Activated naive CD4-positive, alpha-beta T cell treated with anti-CD3 and anti-CD28 coated beads, Interleukin-2, amount 50 U/mL, for 72 hours (primary cell): Measurements from ENCODE around the gene SIRPA. TPM values are rescaled to one million over a fixed set of nuclear protein-coding genes. Genes with fewer than 3 reads are reported as not detected.
A peak's percentile ranks its signal among the peaks of the same experiment; 100 is the strongest.

Source experiments
- ATAC-seq, 2 donors: fragments of 150-1000 bp; cut with Tn5 transposase; 2 replicates each; pipeline ENCODE4 v1.10.0; 2021; ENCODE audit warnings: mild to moderate bottlenecking in 2 of 2, moderate library complexity in 2 of 2
- DNase-seq, 2 donors: peaks; one replicate each; pipeline ENCODE4 v3.0.0; 2021 to 2022; ENCODE audit warnings: low spot score in 2 of 2
- H3K27ac Mint-ChIP-seq, 2 donors: one replicate each; pipeline ENCODE4 v1.8.0; 2022; ENCODE audit warnings: mild to moderate bottlenecking in 2 of 2, mixed read lengths in 2 of 2
- H3K36me3 Mint-ChIP-seq, 2 donors: one replicate each; pipeline ENCODE4 v1.8.0; 2022; ENCODE audit warnings: mixed read lengths in 2 of 2
- H3K9me3 Mint-ChIP-seq, 2 donors: one replicate each; pipeline ENCODE4 v1.8.0; 2022; ENCODE audit warnings: mixed read lengths in 2 of 2
- total RNA-seq, 2 donors: library from RNA; stranded (reverse); gene quantifications; one replicate each; pipeline ENCODE4 v1.2.3, GENCODE V29; 2022

SIRPA gene
- under 1 TPM in 1 of 2 donors, not detected in 1; 0.12 TPM for total RNA-seq

DNA sequence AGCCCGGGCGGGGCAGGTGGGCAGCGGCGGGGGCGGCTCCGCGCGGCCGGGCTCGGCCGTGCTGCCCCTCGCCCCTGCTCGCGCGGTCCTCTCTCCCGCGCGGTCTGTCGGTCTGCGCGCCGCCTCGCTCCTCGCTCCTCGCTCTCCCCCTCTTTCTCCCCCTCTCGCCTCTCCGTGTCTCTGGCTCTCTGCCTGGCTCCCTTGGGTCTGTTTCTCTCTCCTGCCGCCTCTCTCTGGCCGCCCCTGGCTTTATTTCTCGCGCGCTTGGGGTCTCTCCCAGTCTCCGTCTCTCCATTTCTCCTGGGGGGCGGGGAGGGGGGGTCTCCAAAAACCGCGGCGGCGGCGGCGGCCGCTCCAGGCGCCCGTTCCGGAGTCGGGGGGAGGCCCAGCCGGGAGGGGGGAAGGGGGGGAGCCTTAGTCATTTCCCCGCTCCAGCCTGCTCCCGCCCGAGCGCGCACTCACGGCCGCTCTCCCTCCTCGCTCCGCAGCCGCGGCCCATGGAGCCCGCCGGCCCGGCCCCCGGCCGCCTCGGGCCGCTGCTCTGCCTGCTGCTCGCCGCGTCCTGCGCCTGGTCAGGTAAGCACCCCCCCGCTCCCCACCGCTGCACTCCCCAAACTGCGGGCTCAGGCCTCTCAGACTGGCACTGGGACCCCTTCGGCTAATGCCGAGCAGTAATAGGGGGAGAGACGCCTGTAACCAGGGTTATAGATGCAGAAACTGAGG, at the start of gene SIRPA:
Gene SIRPA (plus strand): TSS at position 457 of the 723 bp plus-strand sequence. CDS start 41 bp downstream, at position 498.
- ATAC-seq = peak; percentile 22 to 51
- no peak for DNase-seq

DNA sequence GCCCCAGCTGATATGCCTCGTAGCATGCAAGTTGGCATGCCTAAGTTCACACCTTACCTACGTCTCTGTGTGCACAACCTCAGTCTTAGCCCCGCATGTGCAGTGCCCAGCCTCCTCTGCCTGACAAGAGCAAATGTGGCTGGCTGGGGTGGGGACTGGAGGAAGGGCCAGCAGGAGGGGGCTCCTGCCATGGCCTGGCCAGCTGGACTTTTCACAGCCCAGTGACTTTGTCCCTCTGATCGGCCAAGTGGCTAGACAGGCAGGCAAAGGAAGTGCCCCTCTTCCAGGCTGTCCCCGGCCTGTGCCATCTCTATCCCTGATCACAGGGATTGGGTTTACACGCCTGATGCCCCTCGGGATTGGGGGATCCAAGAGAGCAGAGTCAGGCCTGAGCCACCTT, 49.5 kb upstream of the SIRPA start:
- H3K36me3 Mint-ChIP-seq = peaks cover 0 to 4% of the 10 kb centered on the region in 2 donors
- no peak for ATAC-seq
- H3K27ac Mint-ChIP-seq = no peak overlapping the region

More for the DNA sequence above, at the start of gene SIRPA:
- Mint-ChIP-seq H3K9me3 (no peaks in the 10 kb centered on the region), H3K36me3 (no peaks in the 10 kb centered on the region), H3K27ac (no peak within 1 kb of the TSS)

DNA sequence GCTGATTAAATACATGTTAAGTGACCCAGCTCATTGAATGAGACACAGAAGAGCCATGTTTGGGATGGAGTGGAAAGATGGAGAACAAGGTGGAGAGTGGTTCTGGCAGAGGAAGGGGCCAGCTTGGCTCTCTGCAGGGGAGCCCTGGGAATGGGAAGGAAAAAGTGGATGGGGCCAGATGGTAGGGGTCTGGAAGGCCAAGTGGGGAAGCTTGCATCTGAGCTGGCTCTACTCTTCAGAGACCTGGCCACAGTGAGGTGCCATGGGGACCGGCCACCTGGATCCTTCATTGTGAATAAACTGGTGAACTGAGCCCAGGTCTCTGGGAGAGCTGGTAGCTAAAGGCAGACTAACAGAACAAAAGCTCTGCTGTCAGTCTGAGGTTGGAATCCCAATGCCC, 48.9 kb upstream of the SIRPA start:
- Mint-ChIP-seq H3K27ac (no peak overlapping the region), H3K9me3 (peaks cover 7 to 11% of the 10 kb centered on the region in 2 donors), H3K36me3 (peaks cover 0 to 4% of the 10 kb centered on the region in 2 donors)
- DNase-seq = no peak
- no peak for ATAC-seq

More for the DNA sequence above, 49.5 kb upstream of the SIRPA start:
- no peak for DNase-seq
- peaks cover 7 to 11% of the 10 kb centered on the region in 2 donors for H3K9me3 Mint-ChIP-seq

DNA sequence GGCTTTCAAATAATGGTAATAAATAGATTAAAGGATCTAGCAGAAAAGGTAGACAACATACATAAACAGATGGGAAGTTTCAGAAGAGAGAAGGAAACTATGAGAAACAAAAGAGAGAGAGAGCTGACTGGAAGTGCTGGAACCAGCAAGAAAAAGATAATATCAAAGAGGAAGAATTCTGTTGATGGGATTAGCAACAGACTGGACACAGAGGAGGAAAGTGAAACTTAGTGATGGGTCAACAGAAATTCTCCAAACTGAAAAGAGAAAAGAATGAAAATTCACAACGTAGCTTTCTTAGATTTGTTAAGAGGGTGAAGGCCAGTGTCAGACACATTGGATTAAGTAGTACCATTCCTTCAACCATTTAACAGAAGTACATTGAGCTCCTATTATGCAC, 48.3 kb upstream of the SIRPA start:
- peaks cover 0 to 4% of the 10 kb centered on the region in 2 donors for H3K36me3 Mint-ChIP-seq
- ATAC-seq = no peak
- no peak for DNase-seq
- no peak overlapping the region for H3K27ac Mint-ChIP-seq
- H3K9me3 Mint-ChIP-seq = peaks cover 7 to 11% of the 10 kb centered on the region in 2 donors

DNA sequence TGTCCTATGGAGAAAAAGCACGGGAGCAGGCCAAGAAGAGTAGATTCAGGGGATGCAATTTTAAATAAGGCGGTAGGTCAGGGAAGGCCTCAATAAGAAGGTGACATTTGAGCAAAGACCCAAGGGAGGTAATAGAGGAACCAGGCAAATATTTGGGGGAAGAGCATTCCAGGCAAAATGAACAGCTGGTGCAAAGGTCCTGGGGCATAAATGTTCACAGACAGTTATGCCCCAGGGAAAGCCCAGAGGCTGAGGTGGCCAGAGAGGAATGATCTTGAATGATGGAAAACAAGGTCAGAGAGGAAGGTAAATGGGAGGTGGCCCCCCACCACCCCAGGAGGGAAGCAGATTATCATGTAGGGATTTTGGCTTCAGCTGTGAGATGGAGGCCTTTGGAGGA, 47.4 kb upstream of the SIRPA start:
- Mint-ChIP-seq H3K27ac (no peak overlapping the region), H3K9me3 (peaks cover 7 to 11% of the 10 kb centered on the region in 2 donors), H3K36me3 (peaks cover 0 to 4% of the 10 kb centered on the region in 2 donors)
- DNase-seq (no peak), ATAC-seq (no peak)

DNA sequence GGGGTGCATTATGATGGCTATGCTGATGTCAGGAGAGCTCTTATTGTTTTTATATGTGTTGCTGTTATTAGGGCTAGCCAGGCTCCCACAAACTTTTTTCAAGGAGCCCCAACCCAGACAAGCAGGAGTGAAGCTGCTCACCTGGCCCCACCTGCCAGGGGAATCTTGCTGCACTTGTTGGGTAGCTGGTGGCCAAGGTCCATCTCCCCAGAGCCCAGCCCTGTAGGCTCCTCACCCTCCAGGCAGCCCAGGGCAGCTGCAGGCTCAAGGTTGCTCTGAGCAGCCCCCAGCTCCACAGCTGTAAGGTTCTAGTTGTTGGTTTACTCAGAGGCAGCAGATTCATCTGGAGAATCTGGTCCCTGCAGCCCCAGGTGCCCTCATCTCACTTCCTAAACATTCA, 46.8 kb upstream of the SIRPA start:
- H3K27ac Mint-ChIP-seq = no peak overlapping the region
- peaks cover 7 to 11% of the 10 kb centered on the region in 2 donors for H3K9me3 Mint-ChIP-seq
- DNase-seq (no peak), ATAC-seq (no peak)
- H3K36me3 Mint-ChIP-seq = peaks cover 0 to 4% of the 10 kb centered on the region in 2 donors

DNA sequence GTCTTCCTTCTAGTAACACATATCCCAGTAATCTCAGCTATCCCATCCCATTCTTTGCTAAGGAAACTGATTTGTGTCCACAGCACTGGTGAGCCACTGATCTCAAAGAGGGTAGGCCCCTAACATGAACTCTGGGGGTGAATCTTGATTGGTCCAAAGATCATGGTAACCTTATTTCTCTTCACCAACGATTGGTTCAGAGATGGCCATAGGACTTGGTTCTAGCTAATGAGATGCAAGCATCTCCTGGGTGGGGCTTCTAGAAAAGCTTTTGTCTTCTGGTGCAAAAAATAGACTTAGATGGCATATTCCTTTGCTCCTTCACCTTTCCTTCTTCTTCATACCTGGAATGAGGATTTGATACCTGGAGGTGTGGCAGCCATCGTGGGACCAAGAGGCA, 43.8 kb upstream of the SIRPA start:
- Mint-ChIP-seq H3K9me3 (peaks cover 4 to 11% of the 10 kb centered on the region in 2 donors), H3K36me3 (no peaks in the 10 kb centered on the region), H3K27ac (no peak overlapping the region)
- no peak for ATAC-seq
- no peak for DNase-seq

DNA sequence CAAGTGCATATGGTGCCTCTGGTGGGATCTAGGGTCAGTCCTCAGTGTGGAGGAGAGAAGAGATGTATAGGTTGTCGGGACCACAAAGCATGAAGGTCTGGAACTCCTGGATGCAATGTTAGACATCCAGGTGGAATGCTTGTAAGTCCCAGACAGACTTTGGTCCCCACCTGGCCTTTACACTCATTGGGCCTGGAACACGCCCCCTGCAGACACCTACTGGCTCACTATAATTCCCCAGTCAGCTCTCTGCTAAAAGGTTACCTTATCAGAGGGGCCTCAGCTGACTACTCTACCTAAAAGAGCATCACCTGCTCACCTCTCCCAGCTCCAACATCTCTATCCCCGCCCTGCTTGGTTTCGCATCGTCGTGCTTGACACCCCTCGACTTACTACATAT, 41.7 kb upstream of the SIRPA start:
- no peaks in the 10 kb centered on the region for H3K36me3 Mint-ChIP-seq
- no peak for DNase-seq
- H3K27ac Mint-ChIP-seq = no peak overlapping the region
- ATAC-seq = no peak
- H3K9me3 Mint-ChIP-seq = no peaks in the 10 kb centered on the region

DNA sequence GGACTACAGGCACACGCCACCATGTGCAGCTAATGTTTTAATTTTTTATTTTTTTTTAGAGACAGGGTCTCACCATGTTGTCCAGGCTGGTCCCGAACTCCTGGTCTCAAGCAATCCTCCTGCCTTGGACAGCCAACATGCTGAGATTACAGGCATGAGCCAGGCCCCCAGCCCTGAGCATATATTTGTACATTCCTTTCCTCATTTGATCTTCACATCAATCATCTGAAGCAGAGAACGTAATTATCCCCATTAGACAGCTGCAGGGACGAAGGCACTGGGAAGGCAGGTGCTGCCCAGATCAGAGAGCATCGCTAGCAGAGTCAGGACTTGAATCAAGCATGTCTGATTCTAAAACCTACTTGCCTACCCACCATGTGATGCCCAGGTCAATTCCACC, 41.0 kb upstream of the SIRPA start:
- H3K36me3 Mint-ChIP-seq = no peaks in the 10 kb centered on the region
- ATAC-seq (no peak), DNase-seq (no peak)
- H3K9me3 Mint-ChIP-seq = no peaks in the 10 kb centered on the region
- no peak overlapping the region for H3K27ac Mint-ChIP-seq

DNA sequence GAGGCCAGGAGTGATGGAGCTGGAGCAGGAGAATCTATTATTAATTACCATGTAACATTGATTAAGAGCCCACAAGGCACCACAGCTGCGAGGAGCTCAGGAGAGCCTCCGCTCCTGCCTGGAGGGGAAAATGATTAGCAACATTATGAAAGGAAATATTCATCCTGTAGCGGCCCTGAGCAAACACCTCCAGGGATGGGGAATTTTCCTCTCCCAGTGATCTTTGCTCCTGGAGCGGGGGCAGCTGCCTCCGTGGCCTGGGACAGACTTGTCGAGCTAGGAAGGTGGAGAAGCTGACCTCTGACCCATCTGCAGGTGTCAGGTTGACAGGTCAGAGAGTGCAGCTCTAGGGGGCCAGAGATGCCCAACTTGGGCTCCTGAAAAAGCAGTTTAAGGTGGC, 40.1 kb upstream of the SIRPA start:
- no peaks in the 10 kb centered on the region for H3K9me3 Mint-ChIP-seq
- ATAC-seq (no peak), DNase-seq (no peak)
- no peaks in the 10 kb centered on the region for H3K36me3 Mint-ChIP-seq
- no peak overlapping the region for H3K27ac Mint-ChIP-seq

DNA sequence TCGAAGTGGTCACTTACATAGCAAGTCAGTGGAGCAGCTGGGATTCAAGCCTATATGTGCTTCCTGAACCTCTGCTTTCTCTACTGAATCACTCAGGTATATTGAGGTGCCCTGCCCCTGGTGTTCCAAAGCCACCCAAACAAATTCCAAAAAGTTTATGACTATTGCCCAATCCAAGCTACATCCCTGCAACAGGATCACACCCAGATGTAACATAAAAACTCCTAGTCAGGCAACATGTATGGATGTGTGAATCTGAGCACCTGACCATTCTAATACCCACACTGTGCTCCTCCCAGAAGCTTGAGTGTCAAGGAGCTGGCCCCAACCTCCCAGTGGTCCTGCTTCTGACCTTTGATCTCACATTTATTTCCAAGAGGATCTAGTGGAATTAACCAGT, 39.5 kb upstream of the SIRPA start:
- Mint-ChIP-seq H3K27ac (no peak overlapping the region), H3K9me3 (no peaks in the 10 kb centered on the region), H3K36me3 (no peaks in the 10 kb centered on the region)
- DNase-seq (no peak), ATAC-seq (no peak)

DNA sequence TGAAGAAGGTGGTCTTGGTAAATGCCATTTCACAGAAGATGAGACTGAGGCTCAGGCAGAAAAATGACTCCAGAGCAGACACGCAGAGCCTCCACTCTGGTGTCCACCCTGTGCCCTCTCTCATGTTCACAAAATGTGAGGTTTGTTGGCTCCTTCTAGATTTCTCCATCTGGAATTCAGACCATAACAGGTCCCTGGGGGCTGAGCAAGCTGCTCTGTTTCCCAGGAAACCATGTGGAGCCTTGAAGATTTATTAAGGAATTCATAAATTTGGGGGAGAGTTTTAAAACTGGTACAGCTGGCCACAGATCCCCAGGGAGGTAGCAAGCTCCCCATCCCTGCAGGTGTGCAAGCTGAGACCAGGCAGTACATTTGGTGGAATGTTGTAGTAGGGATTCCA, 38.8 kb upstream of the SIRPA start:
- no peak for ATAC-seq
- no peak for DNase-seq
- no peaks in the 10 kb centered on the region for H3K9me3 Mint-ChIP-seq
- H3K27ac Mint-ChIP-seq = no peak overlapping the region
- no peaks in the 10 kb centered on the region for H3K36me3 Mint-ChIP-seq

DNA sequence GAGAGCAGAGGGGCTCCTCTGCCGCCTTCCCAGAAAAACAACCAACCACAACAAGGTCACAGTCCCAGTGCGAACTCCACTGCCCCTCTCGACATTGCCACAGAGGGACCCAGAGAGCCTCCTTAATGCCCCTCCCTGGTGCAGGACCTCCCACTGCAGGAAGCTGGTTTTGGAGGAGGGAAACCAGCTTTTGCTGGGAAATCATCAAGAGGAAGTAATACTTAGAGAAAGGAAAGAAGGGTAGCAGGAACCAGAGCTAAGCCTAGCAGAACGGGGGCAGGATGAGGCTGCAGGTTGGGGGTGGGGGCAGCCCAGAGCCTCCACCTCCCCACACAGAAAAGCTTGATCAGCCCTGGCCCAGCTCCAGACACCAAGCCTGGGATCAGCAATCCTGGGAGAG, 37.7 kb upstream of the SIRPA start:
- Mint-ChIP-seq H3K36me3 (no peaks in the 10 kb centered on the region), H3K27ac (no peak overlapping the region), H3K9me3 (no peaks in the 10 kb centered on the region)
- ATAC-seq (no peak), DNase-seq (no peak)

DNA sequence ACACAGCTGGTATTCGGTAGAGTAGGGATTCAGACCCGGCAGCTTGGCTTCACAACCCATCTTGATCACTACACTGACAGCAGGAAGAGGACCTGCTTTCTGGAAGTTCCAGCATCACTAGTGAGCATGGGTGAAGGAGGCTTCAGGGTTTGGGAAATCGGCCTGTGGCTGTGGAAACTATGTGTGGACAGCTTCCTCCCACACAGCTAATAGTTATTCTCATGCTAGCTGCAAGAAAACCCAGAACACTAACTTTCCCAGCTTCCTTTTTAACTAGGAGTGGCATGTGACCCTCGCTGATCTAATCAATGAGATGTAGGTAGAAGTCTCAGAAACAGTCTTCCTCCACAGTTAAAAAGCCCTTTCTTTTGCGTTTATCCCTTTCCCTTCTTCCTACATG, 36.3 kb upstream of the SIRPA start:
- no peak for DNase-seq
- no peak overlapping the region for H3K27ac Mint-ChIP-seq
- H3K36me3 Mint-ChIP-seq = no peaks in the 10 kb centered on the region
- no peak for ATAC-seq
- H3K9me3 Mint-ChIP-seq = no peaks in the 10 kb centered on the region

DNA sequence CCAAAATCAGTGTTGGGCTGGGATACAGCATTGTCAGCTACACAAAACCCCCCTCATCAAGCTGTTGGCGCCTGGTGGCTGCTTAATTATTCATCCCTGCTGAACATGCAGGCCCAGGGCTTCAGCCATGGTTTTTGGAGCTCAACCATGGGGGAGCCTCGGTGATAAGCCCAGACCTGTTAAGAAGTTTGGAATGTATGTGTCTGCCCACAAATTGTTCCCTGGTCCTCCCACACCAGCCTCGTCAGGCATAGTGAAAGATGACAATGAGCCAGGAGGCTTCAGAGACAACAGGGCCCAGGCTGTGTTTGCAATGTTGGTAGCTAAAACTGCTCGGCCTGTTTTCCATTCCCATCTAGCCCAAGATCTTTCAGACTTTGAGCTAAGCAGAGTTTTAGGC, 34.8 kb upstream of the SIRPA start:
- Mint-ChIP-seq H3K36me3 (no peaks in the 10 kb centered on the region), H3K27ac (no peak overlapping the region), H3K9me3 (no peaks in the 10 kb centered on the region)
- DNase-seq (no peak), ATAC-seq (no peak)

DNA sequence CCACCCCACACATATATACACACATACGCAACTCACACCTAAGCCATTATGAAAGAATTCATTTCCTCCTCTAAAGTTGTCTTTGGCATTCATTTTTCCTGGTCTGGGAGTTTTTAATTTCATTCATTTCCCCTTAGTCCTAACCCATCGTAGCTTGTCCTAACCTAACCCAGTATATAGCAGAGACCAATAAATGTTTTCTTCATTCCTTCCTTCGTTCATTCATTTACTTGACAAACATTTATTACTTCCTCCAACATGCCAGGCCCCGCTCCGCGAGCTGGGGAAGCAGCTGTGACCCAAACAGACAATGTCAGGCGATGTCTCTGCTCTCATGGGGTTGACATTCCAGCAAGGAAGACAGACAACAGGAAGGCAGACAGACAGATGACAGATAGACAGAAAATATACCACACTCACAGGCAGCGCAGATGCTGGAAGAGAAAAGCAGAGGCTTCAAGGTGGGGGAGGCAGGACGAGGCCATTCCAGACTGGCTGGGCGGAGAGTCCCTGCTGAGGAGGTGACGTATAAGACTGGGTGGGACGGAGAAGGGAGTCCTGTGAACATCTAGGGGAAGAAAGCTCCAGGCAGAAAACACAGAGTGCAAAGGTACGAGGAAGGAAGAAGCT, 33.7 kb upstream of the SIRPA start:
- DNase-seq (no peak), ATAC-seq (no peak)
- Mint-ChIP-seq H3K27ac (no peak overlapping the region), H3K36me3 (no peaks in the 10 kb centered on the region), H3K9me3 (no peaks in the 10 kb centered on the region)

DNA sequence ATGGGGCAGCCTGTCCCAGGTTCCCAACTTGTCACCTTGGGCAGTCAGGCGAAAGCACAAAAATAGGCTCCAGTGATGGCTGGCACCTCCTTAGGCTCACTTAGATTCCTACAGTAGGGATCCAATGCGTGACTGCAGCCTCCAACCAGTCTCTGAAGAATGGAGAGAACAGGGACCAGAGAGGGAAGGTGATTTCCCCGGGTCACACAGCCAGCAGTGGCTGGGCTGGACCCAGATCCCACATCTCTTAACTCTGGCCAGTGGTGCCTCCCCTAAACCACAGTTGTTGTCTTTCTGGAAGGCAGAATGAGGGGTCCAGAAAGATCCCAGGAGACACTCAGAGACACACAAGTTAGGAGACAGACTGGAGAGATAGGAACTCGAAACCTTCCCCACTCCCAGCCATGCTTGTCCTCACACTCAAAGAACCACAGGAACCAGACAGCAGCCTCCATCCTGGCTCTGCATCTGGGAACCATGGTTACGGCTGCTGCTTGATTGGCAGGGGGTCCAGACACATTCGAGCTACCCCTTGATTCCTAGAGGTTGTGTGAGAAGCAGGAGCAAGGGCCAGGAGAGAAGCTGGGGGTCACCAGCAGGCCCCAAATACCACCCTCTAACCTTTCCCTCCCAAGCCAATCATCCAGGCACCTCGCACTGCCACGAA, 33.1 kb upstream of the SIRPA start:
- no peak for ATAC-seq

DNA sequence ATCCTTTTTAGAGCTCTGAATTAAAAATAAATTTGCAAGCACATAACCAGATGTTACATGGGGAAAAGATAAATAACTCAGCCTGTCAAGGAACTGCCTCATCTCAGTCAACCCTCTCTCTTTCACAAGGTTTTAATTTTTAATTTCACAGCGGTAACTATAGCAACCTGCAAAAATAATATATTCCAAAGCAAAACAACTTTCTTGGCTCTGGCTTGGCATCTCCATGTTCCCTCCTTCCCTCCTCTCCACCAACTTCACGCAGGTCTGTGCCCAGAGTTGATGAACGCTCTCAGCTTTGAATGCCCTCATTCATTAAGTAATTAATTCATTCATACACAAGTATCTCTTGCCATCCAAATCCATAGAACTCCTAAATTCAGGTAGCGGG, 32.5 kb upstream of the SIRPA start:
- ATAC-seq (no peak), DNase-seq (no peak)
- Mint-ChIP-seq H3K27ac (no peak overlapping the region), H3K9me3 (no peaks in the 10 kb centered on the region), H3K36me3 (no peaks in the 10 kb centered on the region)

More for the DNA sequence above, 33.1 kb upstream of the SIRPA start:
- Mint-ChIP-seq H3K27ac (no peak overlapping the region), H3K36me3 (no peaks in the 10 kb centered on the region), H3K9me3 (no peaks in the 10 kb centered on the region)
- DNase-seq = no peak
